IPS-18a (cell line): Measurements from ENCODE around the gene ZNF79.

Source experiments
- H3K27ac ChIP-seq: one replicate; pipeline ENCODE4 v1.5.1; 2013; ENCODE audit warnings: low read length
- H3K27me3 ChIP-seq: one replicate; pipeline ENCODE4 v1.6.1; 2013; ENCODE audit warnings: mild to moderate bottlenecking, low read length; ENCODE audit not compliant: control insufficient read depth, insufficient read depth
- H3K36me3 ChIP-seq: one replicate; pipeline ENCODE4 v1.6.1; 2013; ENCODE audit warnings: low read depth, low read length; ENCODE audit not compliant: control insufficient read depth
- H3K4me1 ChIP-seq: one replicate; pipeline ENCODE4 v1.6.1; 2013; ENCODE audit warnings: low read depth, low read length; ENCODE audit not compliant: control insufficient read depth
- H3K4me3 ChIP-seq: one replicate; pipeline ENCODE4 v1.5.1; 2013; ENCODE audit warnings: low read length
- H3K9ac ChIP-seq: one replicate; pipeline ENCODE4 v1.6.1; 2013; ENCODE audit warnings: mild to moderate bottlenecking, low read length, moderate library complexity
- H3K9me3 ChIP-seq: one replicate; pipeline ENCODE4 v1.6.1; 2013; ENCODE audit warnings: low read depth, low read length; ENCODE audit not compliant: control insufficient read depth

Gene ZNF79

DNA sequence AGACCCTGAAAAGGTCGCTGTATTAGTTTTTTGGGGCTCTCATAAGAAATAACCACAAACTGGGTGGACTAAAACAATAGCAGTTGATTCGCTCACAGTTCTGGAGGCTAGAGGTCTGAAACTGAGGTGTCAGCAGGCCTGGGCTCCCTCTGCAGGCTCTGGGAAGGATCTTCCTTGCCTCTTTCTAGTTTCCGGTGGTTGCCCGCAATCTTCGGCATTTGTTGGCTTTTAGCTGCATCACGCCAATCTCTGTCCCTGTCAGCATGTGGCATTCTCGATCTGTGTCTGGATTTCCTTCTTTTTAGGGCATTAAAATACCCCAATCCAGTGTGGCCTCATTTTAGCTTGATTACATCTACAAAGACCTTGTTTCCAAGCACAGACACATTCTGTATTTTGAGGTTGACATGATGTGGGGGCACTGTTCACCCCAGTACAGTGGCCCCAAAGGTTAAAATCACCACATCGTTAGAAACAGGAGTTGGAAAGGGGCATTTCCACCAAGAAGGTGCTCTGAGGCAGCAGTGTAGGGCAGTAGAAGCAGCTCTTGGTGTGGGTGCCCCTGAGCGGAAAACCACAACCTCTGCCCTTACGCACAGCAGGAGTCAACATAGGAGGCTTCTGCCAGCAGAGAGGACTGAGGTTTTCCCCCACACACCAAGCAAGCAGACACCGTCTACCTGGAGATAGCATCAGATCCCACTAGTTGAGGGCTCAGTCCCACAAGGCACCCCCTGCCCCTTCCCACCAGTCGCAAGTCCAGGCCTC is 13.5 kb downstream of the ZNF79 start:
- no peak overlapping the region for H3K27ac ChIP-seq
- peaks cover 67% of the 10 kb centered on the region for H3K36me3 ChIP-seq
- no peaks in the 10 kb centered on the region for H3K9me3 ChIP-seq
- no peaks in the 10 kb centered on the region for H3K27me3 ChIP-seq
- no peaks in the 10 kb centered on the region for H3K4me1 ChIP-seq
- H3K9ac ChIP-seq: no peak overlapping the region
- H3K4me3 ChIP-seq: no peak overlapping the region

DNA sequence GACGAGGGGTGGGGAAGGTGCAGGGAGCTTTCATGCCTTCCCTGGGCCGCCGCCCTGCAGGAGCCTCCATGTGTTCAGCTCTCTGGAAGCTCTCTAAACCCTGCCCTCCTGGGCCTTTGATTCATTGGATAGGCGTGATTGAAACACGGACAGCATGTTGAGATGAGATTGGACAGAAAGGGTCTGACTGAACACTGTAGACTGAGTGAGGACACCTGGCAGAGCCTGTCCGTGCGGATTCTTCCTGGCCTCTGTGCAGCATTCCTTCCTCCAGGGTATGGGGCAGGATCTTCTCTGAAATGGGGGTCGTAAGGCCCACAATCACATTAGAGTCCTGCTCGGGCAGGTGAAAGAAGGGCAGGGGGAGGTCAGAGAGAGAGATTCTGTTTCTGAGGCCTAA is 14.2 kb downstream of the ZNF79 start:
- H3K4me1 ChIP-seq: no peaks in the 10 kb centered on the region
- no peak overlapping the region for H3K9ac ChIP-seq
- H3K36me3 ChIP-seq: peaks cover 65% of the 10 kb centered on the region

DNA sequence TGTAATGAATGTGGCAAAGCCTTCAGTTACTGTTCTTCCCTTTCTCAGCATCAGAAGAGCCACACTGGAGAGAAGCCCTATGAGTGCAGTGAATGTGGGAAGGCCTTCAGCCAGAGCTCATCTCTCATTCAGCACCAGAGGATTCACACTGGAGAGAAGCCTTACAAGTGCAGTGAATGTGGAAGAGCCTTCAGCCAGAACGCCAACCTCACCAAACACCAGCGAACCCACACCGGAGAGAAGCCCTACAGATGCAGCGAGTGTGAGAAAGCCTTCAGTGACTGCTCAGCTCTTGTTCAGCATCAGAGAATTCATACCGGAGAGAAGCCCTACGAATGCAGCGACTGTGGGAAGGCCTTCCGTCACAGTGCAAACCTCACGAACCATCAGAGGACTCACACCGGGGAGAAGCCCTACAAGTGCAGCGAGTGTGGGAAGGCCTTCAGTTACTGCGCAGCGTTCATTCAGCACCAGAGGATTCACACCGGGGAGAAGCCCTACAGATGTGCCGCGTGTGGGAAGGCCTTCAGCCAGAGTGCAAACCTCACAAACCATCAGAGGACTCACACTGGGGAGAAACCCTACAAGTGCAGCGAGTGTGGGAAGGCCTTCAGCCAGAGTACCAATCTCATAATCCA is 20.2 kb downstream of the ZNF79 start:
- H3K27ac ChIP-seq: no peak overlapping the region
- no peak overlapping the region for H3K9ac ChIP-seq
- H3K27me3 ChIP-seq: no peaks in the 10 kb centered on the region
- no peaks in the 10 kb centered on the region for H3K9me3 ChIP-seq
- no peak overlapping the region for H3K4me3 ChIP-seq
- no peaks in the 10 kb centered on the region for H3K4me1 ChIP-seq
- peaks cover 62% of the 10 kb centered on the region for H3K36me3 ChIP-seq

More for the DNA sequence above, 14.2 kb downstream of the ZNF79 start:
- Histone ChIP-seq H3K9me3 (no peaks in the 10 kb centered on the region), H3K4me3 (no peak overlapping the region), H3K27me3 (no peaks in the 10 kb centered on the region), H3K27ac (no peak overlapping the region)

DNA sequence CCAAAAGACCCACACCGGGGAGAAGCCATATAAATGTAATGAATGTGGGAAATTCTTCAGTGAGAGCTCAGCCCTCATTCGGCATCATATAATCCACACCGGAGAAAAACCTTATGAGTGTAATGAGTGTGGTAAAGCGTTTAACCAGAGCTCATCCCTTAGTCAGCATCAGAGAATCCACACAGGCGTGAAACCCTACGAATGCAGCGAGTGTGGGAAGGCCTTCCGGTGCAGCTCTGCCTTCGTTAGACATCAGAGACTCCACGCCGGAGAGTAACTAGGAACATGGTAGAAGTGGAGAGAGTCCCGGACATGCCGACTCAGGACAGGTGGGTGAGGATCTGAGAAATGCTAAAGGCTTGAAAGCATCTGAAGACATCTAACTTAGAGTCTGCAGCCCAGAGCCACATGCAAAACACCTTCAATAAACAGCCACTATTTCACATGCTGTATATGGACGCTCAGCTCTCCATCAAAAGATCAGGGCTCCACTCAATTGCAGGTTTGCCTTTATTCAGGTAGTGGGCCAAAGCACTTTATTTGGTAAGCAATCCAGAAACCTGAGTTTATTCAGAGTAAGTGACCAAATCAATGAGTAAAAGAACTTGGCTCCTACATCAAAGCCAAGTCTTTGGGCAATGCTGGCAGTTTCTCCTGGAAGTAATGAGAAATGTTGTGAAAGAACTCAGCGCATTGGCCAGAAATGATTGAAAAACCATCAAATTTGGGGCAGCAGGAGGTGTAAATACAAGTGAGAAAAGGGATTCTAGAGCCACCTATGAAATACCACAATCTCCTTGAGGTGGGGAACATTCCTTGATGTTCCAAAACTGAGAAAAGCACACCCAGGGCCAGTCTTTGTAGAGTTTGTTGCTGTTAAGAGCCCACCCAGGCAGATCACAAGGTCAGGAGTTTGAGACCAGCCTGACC is 21.0 kb downstream of the ZNF79 start:
- H3K9me3 ChIP-seq: no peaks in the 10 kb centered on the region
- no peaks in the 10 kb centered on the region for H3K27me3 ChIP-seq
- H3K4me1 ChIP-seq: no peaks in the 10 kb centered on the region
- H3K36me3 ChIP-seq: peaks cover 67% of the 10 kb centered on the region
- no peak overlapping the region for H3K9ac ChIP-seq
- no peak overlapping the region for H3K27ac ChIP-seq
- no peak overlapping the region for H3K4me3 ChIP-seq

DNA sequence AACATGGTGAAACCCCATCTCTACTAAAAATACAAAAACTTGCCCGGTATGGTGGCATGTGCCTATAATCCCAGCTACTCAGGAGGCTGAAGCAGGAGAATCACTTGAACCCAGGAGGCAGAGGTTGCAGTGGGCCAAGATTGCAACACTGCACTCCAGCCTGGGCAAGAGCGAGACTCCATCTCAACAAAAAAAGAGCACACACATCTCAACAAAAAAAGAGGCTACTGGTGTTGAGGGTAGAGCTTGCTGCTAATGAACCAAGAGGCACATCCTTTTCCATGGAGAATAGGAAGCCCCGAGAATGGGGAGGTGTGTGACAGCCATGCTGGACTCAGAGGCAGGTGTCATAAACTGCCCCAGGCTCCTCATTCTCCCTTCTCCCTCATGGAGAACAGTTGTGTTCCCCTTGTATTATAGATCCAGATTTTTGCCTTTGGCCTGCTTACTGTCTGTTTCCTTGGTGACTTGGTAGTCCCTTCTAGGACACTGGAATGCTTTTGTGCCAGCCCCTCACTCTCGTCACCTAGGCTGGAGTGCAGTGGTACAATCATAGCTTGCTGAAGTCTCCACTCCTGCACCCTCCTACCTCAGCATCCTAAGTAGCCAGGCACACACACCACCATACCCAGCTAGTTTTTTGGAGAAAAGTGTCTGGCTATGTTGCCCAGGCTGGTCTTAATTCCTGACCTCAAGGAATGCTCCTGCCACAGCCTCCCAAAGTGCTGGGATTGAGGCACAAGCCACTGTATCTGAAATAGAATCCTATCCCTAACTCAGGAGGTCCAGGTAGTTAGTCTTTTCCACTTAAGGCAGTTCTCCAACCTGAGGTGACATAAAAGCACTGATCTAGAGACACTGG is 21.9 kb downstream of the ZNF79 start:
- no peaks in the 10 kb centered on the region for H3K4me1 ChIP-seq
- no peak overlapping the region for H3K9ac ChIP-seq
- no peak overlapping the region for H3K4me3 ChIP-seq
- no peaks in the 10 kb centered on the region for H3K9me3 ChIP-seq
- H3K27me3 ChIP-seq: no peaks in the 10 kb centered on the region
- H3K27ac ChIP-seq: no peak overlapping the region
- peaks cover 63% of the 10 kb centered on the region for H3K36me3 ChIP-seq

DNA sequence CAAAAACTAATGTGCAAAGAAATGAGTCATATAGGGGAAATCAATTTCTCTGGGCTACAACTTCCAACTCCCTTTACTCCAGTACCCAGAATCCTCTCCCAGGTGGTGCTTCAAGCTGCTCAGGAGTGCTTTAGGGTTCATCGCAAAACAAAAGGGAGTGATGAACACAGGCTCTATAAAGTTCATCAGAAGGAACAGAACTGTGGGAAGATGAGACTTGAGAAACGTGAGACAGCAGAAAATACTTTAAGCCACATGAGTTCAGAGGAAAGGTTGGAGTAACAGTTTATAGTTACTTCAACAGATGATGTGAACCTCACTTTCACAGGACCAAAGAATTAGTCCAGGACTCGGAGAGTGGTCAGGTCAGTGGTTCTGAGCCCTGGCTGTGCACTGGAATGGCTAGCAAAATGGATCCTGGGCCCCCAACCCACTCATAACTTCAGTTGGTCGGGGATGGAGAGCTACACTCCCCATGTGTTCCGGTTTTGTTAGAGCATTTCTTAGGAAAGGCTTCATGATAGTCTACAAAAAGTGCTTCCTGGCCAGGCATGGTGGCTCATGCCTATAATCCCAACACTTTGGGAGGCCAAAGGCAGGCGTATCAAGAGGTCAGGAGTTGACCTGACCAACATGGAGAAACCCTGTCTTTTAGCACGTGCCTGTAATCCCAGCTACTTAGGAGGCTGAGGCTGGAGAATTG is 22.7 kb downstream of the ZNF79 start:
- H3K27ac ChIP-seq: no peak overlapping the region
- H3K4me1 ChIP-seq: no peaks in the 10 kb centered on the region
- H3K9ac ChIP-seq: no peak overlapping the region

DNA sequence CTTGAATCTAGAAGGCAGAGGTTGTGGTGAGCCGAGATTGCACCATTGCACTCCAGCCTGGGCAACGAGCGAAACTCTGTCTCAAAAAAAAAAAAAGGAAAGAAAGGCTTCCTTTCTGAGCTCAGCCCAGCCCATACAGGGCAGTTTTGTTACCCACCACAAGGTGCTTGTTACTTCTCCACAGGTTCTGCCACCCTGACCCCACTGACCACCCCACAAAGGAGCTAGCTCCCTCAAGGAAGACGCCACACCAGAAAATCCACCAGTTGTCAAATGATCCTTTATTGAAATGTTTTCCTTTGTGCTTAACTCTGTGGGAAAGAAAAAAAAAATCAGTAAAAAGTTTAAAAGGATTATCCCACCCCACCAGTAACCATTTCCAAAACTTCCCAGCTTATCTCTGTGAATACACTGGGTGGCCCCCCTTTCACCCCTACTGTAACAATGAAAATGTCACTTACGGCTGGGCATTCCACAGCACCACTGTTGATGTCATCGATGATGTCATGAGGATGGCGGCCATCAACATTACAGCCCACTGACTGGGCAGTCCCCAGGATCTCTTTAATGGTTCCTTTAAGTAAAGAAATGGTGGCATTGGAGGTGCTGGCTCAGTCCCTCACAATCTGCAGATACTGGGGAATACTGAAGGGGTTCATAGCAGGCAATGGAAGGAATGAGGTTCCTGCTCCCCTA is 23.4 kb downstream of the ZNF79 start:
- no peaks in the 10 kb centered on the region for H3K4me1 ChIP-seq
- H3K27ac ChIP-seq: no peak overlapping the region
- no peaks in the 10 kb centered on the region for H3K9me3 ChIP-seq
- no peaks in the 10 kb centered on the region for H3K27me3 ChIP-seq
- peaks cover 57% of the 10 kb centered on the region for H3K36me3 ChIP-seq
- no peak overlapping the region for H3K4me3 ChIP-seq
- H3K9ac ChIP-seq: no peak overlapping the region

More for the DNA sequence above, 22.7 kb downstream of the ZNF79 start:
- H3K9me3 ChIP-seq: no peaks in the 10 kb centered on the region
- H3K4me3 ChIP-seq: no peak overlapping the region
- H3K36me3 ChIP-seq: peaks cover 59% of the 10 kb centered on the region
- no peaks in the 10 kb centered on the region for H3K27me3 ChIP-seq

DNA sequence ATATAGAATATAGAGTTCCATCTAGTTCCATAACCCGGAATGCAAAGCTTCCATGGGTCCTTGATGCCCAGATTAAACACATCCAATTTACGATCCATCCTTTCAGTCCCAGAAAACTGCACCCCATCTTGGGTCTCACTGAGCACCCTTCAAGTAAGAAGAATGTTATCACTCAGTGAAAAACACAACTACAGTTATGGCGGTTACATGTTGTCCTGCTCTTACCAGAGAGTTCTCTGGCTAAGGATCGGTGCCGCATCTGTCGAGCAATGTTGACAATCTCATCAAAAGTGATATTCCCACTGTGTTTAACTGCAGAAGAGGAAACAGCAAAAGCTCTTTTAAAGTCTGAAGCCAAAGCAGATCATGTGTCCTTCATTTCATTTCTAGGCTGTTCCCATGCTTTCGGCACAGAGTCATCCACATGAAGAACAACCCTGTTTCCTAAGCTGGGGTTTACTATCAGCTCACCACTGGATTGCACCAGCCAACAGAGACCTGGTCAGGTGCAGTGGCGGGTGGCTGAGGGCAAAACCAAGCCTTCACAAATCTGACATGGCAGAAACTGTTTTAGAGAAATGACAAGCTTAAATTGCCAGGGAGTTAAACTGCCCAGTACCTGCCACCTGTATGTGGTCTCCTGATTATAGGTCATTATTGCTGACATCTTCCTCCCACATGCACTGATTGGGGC is 24.1 kb downstream of the ZNF79 start:
- H3K9me3 ChIP-seq: no peaks in the 10 kb centered on the region
- peak overlapping the region; percentile 85 for H3K4me3 ChIP-seq
- no peaks in the 10 kb centered on the region for H3K27me3 ChIP-seq
- H3K4me1 ChIP-seq: no peaks in the 10 kb centered on the region
- H3K9ac ChIP-seq: no peak overlapping the region
- peaks cover 53% of the 10 kb centered on the region for H3K36me3 ChIP-seq
- no peak overlapping the region for H3K27ac ChIP-seq

DNA sequence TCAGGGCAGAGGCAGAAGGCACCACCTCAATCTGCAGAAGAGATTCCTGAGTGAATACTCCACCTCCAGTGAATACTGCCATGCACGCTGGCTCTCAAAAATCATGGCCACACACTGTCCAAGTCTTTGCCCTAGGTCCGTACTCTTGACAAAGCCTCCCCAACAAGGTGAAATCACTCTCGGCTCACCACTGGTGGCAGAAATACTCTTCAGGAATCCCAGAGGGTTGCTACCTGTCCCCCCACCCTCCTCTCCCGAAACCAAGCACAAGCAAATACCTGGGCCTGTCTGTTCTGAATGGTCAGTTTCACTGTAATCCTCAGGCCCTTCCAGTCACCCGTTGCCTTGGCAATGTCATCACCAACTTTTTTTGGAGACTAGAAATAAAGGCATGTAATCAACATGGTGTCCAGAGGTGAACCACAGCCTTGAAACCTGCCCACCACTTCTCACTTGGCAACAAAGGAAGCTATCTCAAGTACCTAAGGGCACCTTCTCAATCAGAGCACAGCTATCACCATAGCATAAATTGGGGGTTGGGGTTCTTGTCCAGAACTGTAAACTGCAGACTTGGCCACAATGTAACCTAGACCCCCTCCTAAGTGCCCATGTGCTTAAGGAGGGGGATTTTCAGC is 25.3 kb downstream of the ZNF79 start:
- peak overlapping the region; percentile 95 for H3K9ac ChIP-seq
- no peak overlapping the region for H3K27ac ChIP-seq
- peaks cover 48% of the 10 kb centered on the region for H3K36me3 ChIP-seq
- H3K4me3 ChIP-seq: peak overlapping the region; percentile 85
- H3K27me3 ChIP-seq: no peaks in the 10 kb centered on the region
- no peaks in the 10 kb centered on the region for H3K9me3 ChIP-seq
- H3K4me1 ChIP-seq: no peaks in the 10 kb centered on the region
